ENCODE measurements around the gene TNFRSF12A. TPM values are rescaled to one million over a fixed set of nuclear protein-coding genes. Genes with fewer than 3 reads are reported as not detected.
A peak's percentile ranks its signal among the peaks of the same experiment; 100 is the strongest.

The TNFRSF12A gene
- total and polyA plus RNA-seq, 2 of the 13 experiments (the other 11 are each of a cell fraction or from before 2014, with no cell fraction given), result 61.9 to 66.0 TPM

DNA sequence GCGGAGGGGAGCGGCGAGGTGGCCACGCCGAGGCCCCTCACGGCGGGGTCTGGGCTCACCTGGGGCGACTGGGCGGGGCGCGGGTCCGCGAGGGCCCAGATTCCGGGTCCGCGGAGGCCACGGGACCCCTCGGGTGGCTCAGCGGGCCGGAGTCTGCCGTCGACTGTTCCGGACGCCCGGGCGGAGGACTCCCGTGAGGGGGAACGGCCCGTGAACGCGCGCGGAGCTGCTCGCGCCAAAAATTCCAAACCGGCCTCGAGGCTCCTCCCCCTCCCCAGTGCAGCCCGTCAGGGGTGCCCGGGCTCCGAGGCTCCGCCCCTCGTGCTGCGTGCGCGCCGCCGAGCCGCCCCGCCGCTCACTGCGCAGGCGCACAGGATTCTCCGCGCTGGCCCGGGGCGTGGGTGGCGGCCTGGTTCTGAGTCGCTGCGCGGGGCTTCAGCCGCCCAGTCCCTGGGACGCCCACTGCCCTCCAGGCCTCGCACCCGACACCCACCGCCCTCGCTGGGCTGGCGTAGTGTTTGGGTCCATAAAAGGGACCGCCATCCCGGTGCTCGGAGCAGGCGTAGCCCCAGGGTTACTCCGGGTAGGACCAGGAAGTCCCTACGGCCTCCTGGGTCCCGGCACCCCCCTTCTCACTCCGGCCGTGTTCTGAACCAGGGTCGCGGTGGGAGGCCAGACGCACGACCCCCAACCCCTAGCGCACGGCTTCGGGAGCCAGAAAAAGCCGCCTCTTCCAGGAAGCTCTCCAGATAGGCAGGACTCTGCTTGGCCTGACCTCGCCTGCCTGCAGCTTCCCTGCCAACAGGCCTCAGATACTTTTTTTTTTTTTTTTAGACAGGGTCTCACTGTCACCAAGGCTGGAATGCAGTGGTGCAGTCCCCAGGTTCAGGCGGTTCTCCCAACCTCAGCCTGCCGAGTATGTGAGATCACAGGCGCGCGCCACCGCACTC is 39.7 kb upstream of the TNFRSF12A start, which contains the start of gene PKMYT1 (continued):
- TF ChIP-seq SETDB1 (CRISPR knock-in tag; IDR thresholded peaks at IDR 0.05; ENCODE audit: borderline replicate concordance) (no peak), NFYB (CRISPR knock-in tag; IDR thresholded peaks at IDR 0.05) (peak; percentile 63), BHLHE40 (IDR thresholded peaks at IDR 0.05; ENCODE audit: low read length) (no peak), ZFP1 (CRISPR knock-in tag; IDR thresholded peaks at IDR 0.05) (no peak), NBN (conservative IDR thresholded peaks at IDR 0.05) (no peak), TBX2 (CRISPR knock-in tag; IDR thresholded peaks at IDR 0.05; ENCODE audit: borderline replicate concordance) (peak; percentile 63; the same call in 1 of the 2 replicates), STAT5B (CRISPR knock-in tag; IDR thresholded peaks at IDR 0.05) (no peak), NFRKB (IDR thresholded peaks at IDR 0.05) (no peak), ZFY (CRISPR knock-in tag; IDR thresholded peaks at IDR 0.05) (peak; percentile 95), ZNF557 (CRISPR knock-in tag; IDR thresholded peaks at IDR 0.05) (no peak), SRSF1 (optimal IDR thresholded peaks at IDR 0.05; ENCODE audit: low read depth, low read length) (no peak), FLYWCH1 (CRISPR knock-in tag; IDR thresholded peaks at IDR 0.05) (no peak), KLF11 (CRISPR knock-in tag; IDR thresholded peaks at IDR 0.05) (no peak; the same call in 1 of the 2 replicates), ARNTL (CRISPR knock-in tag; IDR thresholded peaks at IDR 0.05) (no peak), ZKSCAN5 (CRISPR knock-in tag; IDR thresholded peaks at IDR 0.05) (no peak), DNMT1 (CRISPR knock-in tag; IDR thresholded peaks at IDR 0.05) (peak; percentile 86; the same call in 1 of the 2 replicates), SNRNP70 (IDR thresholded peaks at IDR 0.05; ENCODE audit: low read depth, low read length) (no peak), ARNT2 (CRISPR knock-in tag; IDR thresholded peaks at IDR 0.05; ENCODE audit: low read depth) (peak; percentile 54; the same call in 1 of the 2 replicates), HES4 (CRISPR knock-in tag; IDR thresholded peaks at IDR 0.05; ENCODE audit: borderline replicate concordance) (0 out of 2 replicates have a peak, but pooled peaks have one; percentile 67), ZNF224 (CRISPR knock-in tag; IDR thresholded peaks at IDR 0.05) (no peak; the same call in 1 of the 2 replicates), FOXO1 (CRISPR knock-in tag; IDR thresholded peaks at IDR 0.05) (no peak), ZNF274 (CRISPR knock-in tag; IDR thresholded peaks at IDR 0.05) (no peak; the same call in 1 of the 2 replicates)
- TF ChIP-seq, protein P1, sequence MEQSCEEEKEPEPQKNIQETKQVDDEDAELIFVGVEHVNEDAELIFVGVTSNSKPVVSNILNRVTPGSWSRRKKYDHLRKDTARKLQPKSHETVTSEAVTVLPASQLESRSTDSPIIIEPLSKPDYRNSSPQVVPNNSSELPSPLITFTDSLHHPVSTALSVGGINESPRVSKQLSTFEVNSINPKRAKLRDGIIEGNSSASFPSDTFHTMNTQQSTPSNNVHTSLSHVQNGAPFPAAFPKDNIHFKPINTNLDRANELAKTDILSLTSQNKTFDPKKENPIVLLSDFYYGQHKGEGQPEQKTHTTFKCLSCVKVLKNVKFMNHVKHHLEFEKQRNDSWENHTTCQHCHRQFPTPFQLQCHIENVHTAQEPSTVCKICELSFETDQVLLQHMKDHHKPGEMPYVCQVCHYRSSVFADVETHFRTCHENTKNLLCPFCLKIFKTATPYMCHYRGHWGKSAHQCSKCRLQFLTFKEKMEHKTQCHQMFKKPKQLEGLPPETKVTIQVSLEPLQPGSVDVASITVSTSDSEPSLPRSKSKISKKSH (CRISPR knock-in tag; IDR thresholded peaks at IDR 0.05; ENCODE audit: borderline replicate concordance), result no peak
- TF ChIP-seq, protein P2, sequence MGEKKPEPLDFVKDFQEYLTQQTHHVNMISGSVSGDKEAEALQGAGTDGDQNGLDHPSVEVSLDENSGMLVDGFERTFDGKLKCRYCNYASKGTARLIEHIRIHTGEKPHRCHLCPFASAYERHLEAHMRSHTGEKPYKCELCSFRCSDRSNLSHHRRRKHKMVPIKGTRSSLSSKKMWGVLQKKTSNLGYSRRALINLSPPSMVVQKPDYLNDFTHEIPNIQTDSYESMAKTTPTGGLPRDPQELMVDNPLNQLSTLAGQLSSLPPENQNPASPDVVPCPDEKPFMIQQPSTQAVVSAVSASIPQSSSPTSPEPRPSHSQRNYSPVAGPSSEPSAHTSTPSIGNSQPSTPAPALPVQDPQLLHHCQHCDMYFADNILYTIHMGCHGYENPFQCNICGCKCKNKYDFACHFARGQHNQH (CRISPR knock-in tag; IDR thresholded peaks at IDR 0.05), result no peak
- TF ChIP-seq, protein P3, sequence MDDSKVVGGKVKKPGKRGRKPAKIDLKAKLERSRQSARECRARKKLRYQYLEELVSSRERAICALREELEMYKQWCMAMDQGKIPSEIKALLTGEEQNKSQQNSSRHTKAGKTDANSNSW (CRISPR knock-in tag; IDR thresholded peaks at IDR 0.05; ENCODE audit: borderline replicate concordance), result 0 out of 2 replicates have a peak, but pooled peaks have one; percentile 60
- TF ChIP-seq, protein P4, sequence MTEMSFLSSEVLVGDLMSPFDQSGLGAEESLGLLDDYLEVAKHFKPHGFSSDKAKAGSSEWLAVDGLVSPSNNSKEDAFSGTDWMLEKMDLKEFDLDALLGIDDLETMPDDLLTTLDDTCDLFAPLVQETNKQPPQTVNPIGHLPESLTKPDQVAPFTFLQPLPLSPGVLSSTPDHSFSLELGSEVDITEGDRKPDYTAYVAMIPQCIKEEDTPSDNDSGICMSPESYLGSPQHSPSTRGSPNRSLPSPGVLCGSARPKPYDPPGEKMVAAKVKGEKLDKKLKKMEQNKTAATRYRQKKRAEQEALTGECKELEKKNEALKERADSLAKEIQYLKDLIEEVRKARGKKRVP (CRISPR knock-in tag; IDR thresholded peaks at IDR 0.05), result no peak

Measured in HepG2 (cell line).